Trophoblast cell (in vitro differentiated cells and primary cell): ENCODE data around the gene GRIPAP1.
A peak's percentile ranks its signal among the peaks of the same experiment; 100 is the strongest.

Source experiments
- DNase-seq, 2 donors: peaks; one replicate each; pipeline ENCODE4 v3.0.0-alpha.2; 2016
- H2AFZ ChIP-seq: 2 replicates; pipeline ENCODE4 v1.6.1; 2013; ENCODE audit warnings: low read length, moderate library complexity, mild to moderate bottlenecking; ENCODE audit not compliant: insufficient read depth, poor library complexity
- H2AK5ac ChIP-seq: 2 replicates; pipeline ENCODE4 v1.6.1; 2013; ENCODE audit warnings: mild to moderate bottlenecking, low read length
- H2BK120ac ChIP-seq: 2 replicates; pipeline ENCODE4 v1.6.1; 2013; ENCODE audit warnings: low read length, mild to moderate bottlenecking, moderate library complexity; ENCODE audit not compliant: insufficient read depth, poor library complexity
- H2BK12ac ChIP-seq: 2 replicates; pipeline ENCODE4 v1.6.1; 2013; ENCODE audit warnings: mild to moderate bottlenecking, low read length, moderate library complexity
- H2BK5ac ChIP-seq: 2 replicates; pipeline ENCODE4 v1.6.1; 2013; ENCODE audit warnings: low read length, low read depth, moderate library complexity, mild to moderate bottlenecking; ENCODE audit not compliant: poor library complexity
- H3K14ac ChIP-seq: 2 replicates; pipeline ENCODE4 v1.6.1; 2013; ENCODE audit warnings: mild to moderate bottlenecking, low read length
- H3K18ac ChIP-seq: 2 replicates; pipeline ENCODE4 v1.6.1; 2013; ENCODE audit warnings: mild to moderate bottlenecking, low read length
- H3K23ac ChIP-seq: 2 replicates; pipeline ENCODE4 v1.6.1; 2013; ENCODE audit warnings: low read length
- H3K27ac ChIP-seq: 2 replicates; pipeline ENCODE4 v1.5.1; 2013; ENCODE audit warnings: low read depth, mild to moderate bottlenecking, inconsistent platforms, low read length, moderate library complexity
- H3K27me3 ChIP-seq: 2 replicates; pipeline ENCODE4 v1.6.1; 2013; ENCODE audit warnings: inconsistent platforms, mild to moderate bottlenecking, low read length, moderate library complexity; ENCODE audit not compliant: insufficient read depth
- H3K36me3 ChIP-seq, 2 experiments: 1 replicate in 1 of 2; 2 replicates in 1 of 2; pipeline ENCODE4 v1.6.1; 2013; ENCODE audit warnings: low read length in 2 of 2, mild to moderate bottlenecking in 2 of 2, moderate library complexity in 1 of 2; ENCODE audit not compliant: insufficient read depth in 2 of 2, control insufficient read depth in 1 of 2
- H3K4ac ChIP-seq: 2 replicates; pipeline ENCODE4 v1.6.1; 2013; ENCODE audit warnings: low read depth, mild to moderate bottlenecking, low read length, moderate library complexity
- H3K4me1 ChIP-seq, 2 experiments: 1 replicate in 1 of 2; 2 replicates in 1 of 2; pipeline ENCODE4 v1.6.1; 2013; ENCODE audit warnings: low read length in 2 of 2, mild to moderate bottlenecking in 2 of 2, moderate library complexity in 1 of 2; ENCODE audit not compliant: insufficient read depth in 2 of 2, control insufficient read depth in 1 of 2
- H3K4me2 ChIP-seq: 2 replicates; pipeline ENCODE4 v1.6.1; 2013; ENCODE audit warnings: inconsistent platforms, mild to moderate bottlenecking, low read length, moderate library complexity
- H3K4me3 ChIP-seq: 2 replicates; pipeline ENCODE4 v1.5.1; 2013; ENCODE audit warnings: mild to moderate bottlenecking, low read depth, low read length, inconsistent platforms
- H3K79me1 ChIP-seq: one replicate; pipeline ENCODE4 v1.6.1; 2013; ENCODE audit warnings: low read length
- H3K79me2 ChIP-seq: 2 replicates; pipeline ENCODE4 v1.6.1; 2013; ENCODE audit warnings: low read length, mild to moderate bottlenecking; ENCODE audit not compliant: control insufficient read depth, insufficient read depth, poor library complexity
- H3K9ac ChIP-seq: 2 replicates; pipeline ENCODE4 v1.6.1; 2013; ENCODE audit warnings: mild to moderate bottlenecking, low read length
- H3K9me3 ChIP-seq: 2 replicates; pipeline ENCODE4 v1.6.1; 2013; ENCODE audit warnings: low read depth, mild to moderate bottlenecking, control low read depth, inconsistent platforms, low read length; ENCODE audit not compliant: insufficient read depth
- H4K12ac ChIP-seq: 2 replicates; pipeline ENCODE4 v1.6.1; 2013; ENCODE audit warnings: low read depth, mild to moderate bottlenecking, low read length, moderate library complexity
- H4K8ac ChIP-seq: 2 replicates; pipeline ENCODE4 v1.6.1; 2013; ENCODE audit warnings: low read depth, mild to moderate bottlenecking, low read length, moderate library complexity
- H4K91ac ChIP-seq: one replicate; pipeline ENCODE4 v1.6.1; 2013; ENCODE audit warnings: low read depth, mild to moderate bottlenecking, low read length, moderate library complexity
- WGBS: extraction: QIAGEN DNeasy Blood & Tissue Kit; methylation state at CpG from one replicate; pipeline ENCODE4 v1.1.7; 2013; ENCODE audit warnings: missing lambda C conversion rate; ENCODE audit not compliant: insufficient read length, insufficient coverage; ENCODE audit errors: extremely low coverage; 5-methylcytosine and 5-hydroxymethylcytosine counted together

GRIPAP1 gene

DNA sequence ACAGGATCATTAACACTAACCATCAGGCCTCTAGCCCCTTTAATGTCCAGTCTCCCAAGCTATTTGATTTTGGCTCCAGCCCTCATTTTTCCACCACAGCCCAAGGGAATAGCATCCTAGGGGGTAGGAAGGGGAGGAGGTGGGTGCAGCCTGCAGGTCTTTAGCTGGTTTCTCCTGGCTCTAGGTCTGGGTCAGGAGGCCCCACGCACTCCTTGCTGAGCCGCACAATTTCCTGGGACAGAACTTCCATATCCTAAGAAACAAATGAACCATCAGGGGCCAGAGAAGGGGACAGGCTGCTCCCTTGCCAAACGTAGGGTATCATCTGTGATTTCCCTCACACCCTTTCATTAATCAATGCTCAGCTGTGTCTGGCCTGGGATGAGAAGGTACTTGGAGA is 28.0 kb downstream of the GRIPAP1 start:
- H3K9ac ChIP-seq = no peak overlapping the region
- no peaks in the 10 kb centered on the region for H3K79me1 ChIP-seq
- H4K12ac ChIP-seq = no peak overlapping the region

DNA sequence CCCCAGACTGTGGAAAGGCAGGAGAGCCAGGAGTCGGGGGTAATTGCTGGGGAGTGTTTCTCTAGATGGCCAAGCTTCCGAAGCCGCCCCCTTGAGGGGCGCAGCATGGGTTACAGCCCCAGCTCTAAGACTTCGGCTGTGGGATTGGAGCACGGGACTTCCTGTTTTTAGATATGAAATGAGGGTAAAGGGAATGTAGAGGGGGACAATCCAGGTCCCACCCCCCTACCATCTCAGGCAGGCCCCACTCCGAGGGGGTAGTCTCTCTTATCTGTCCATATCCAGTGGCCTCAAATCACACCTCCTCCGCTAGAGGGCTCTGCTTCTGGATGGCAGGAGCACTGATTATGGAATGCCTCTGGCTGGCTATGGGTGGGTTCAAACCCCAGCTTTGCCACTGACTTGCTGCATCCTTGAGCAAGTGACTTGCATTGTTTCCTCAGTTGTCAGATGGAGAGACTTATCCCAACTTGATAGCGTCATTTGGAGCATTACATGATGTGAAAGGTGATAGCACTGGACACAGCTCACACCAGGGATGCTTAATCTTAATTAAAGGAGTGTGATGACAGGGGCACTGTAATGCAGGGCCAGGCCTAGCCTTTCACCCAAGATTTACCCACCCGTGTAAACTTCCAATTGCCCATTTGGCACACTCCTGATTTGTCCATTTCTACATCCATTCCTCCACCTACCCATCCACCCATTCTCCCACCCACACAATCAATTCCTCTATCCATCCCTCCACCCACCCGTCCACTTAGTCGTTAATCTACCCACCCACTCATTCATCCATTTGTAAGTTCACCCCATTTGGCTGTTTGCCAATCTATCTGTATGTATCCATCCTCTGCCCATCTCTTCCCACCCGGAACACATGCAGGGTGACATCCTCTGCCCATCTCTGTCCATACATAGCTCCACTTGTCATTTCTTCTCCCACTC is 29.6 kb downstream of the GRIPAP1 start:
- Histone ChIP-seq H3K14ac (no peak overlapping the region), H2BK12ac (no peak overlapping the region), H3K79me2 (no peaks in the 10 kb centered on the region), H3K36me3 (peaks cover 14 to 23% of the 10 kb centered on the region in 2 experiments), H4K12ac (no peak overlapping the region), H3K9me3 (no peaks in the 10 kb centered on the region), H2AK5ac (no peak overlapping the region), H2BK120ac (no peak overlapping the region), H3K9ac (no peak overlapping the region), H3K27me3 (no peaks in the 10 kb centered on the region), H3K4me2 (peak overlapping the region; percentile 83), H3K18ac (no peak overlapping the region), H3K4ac (no peak overlapping the region), H3K23ac (no peak overlapping the region), H2BK5ac (no peak overlapping the region), H3K4me1 (peaks cover 6 to 13% of the 10 kb centered on the region in 2 experiments), H3K79me1 (no peaks in the 10 kb centered on the region), H4K91ac (peak overlapping the region; percentile 75), H2AFZ (peak overlapping the region; percentile 30), H3K27ac (no peak overlapping the region), H4K8ac (peak overlapping the region; percentile 62), H3K4me3 (peak overlapping the region; percentile 56)
- WGBS = 100% methylated on average over 2 of the region's 13 CpGs
- peak; percentile 12 to 44 for DNase-seq

More for the DNA sequence above, 28.0 kb downstream of the GRIPAP1 start:
- no peak overlapping the region for H4K91ac ChIP-seq
- H3K23ac ChIP-seq = no peak overlapping the region
- peaks cover 4 to 11% of the 10 kb centered on the region in 2 experiments for H3K4me1 ChIP-seq
- H3K18ac ChIP-seq = no peak overlapping the region
- no peak overlapping the region for H2AK5ac ChIP-seq
- H3K27ac ChIP-seq = no peak overlapping the region
- no peak overlapping the region for H2BK5ac ChIP-seq
- no peak overlapping the region for H3K4ac ChIP-seq
- no CpG with 5 or more reads among the region's 3 CpGs for WGBS
- no peak overlapping the region for H2BK120ac ChIP-seq
- no peak overlapping the region for H2AFZ ChIP-seq
- H2BK12ac ChIP-seq = no peak overlapping the region
- no peaks in the 10 kb centered on the region for H3K27me3 ChIP-seq
- H3K14ac ChIP-seq = no peak overlapping the region
- H3K4me2 ChIP-seq = no peak overlapping the region
- no peak overlapping the region for H4K8ac ChIP-seq
- H3K79me2 ChIP-seq = no peaks in the 10 kb centered on the region
- H3K9me3 ChIP-seq = no peaks in the 10 kb centered on the region
- peaks cover 18 to 29% of the 10 kb centered on the region in 2 experiments for H3K36me3 ChIP-seq
- no peak overlapping the region for H3K4me3 ChIP-seq
- no peak for DNase-seq

DNA sequence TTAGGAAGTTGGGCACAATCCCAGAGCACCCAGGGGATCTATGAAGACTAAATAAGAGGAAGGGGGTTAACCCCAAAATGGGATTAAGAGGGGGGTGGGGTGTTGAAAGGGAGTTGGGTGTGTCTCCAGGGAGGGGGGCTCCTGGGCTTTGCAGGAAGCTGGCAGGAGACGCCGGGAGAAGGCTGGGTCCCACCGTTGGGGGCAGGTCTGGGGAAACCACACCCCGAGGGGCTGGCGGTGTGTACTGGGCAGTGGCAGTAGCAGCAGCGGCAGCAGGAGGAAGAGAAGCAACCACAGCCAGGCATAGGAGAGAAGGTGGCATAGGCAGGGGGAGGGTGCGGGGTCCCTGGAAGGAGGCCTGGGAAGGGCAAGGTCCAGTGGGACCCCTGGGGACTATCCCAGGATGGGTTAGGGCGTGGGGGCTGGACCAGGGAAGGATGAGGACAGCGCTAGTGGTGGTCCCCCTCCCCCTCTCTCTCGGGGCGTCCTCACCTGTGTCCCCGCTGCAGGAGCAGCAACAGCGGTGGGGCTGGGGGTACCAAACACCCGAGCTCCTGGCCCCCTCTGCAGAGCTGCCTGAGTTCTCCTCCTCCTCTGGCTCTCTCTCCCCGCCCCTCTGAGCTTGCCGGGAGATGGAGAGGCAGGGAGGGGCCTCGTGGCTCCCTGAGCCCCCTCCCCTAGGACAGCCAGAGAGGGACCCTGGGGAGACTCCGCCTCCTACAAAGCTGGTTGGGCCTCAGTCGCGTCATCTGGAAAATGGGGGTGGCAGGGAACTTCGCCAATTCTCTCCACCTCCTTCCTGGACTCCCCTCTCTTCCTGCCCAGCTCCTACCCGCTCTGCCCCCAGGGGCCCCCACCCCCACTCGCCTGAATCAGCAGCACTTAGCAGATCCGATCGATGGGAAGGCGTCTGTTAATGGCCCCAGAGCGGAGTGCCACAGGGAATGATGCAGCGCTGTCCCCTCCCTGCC is 30.5 kb downstream of the GRIPAP1 start, which contains the start of gene KCND1:
TSS of gene KCND1 (minus strand) at position 596 of the 971 bp plus-strand sequence. CDS start 1,573 bp downstream, outside the sequence.
- Histone ChIP-seq H2AK5ac (no peak within 1 kb of the TSS), H4K12ac (peak within 1 kb of the TSS; percentile 77), H3K4me1 (peaks cover 9 to 13% of the 10 kb centered on the region in 2 experiments), H2BK120ac (peak within 1 kb of the TSS; percentile 6), H4K91ac (peak within 1 kb of the TSS; percentile 75), H3K79me1 (no peaks in the 10 kb centered on the region), H3K18ac (no peak within 1 kb of the TSS), H3K4me2 (peak within 1 kb of the TSS; percentile 83), H3K9me3 (no peaks in the 10 kb centered on the region), H3K79me2 (no peaks in the 10 kb centered on the region), H3K36me3 (peaks cover 15 to 23% of the 10 kb centered on the region in 2 experiments), H3K27ac (no peak within 1 kb of the TSS), H3K9ac (no peak within 1 kb of the TSS), H3K14ac (no peak within 1 kb of the TSS), H2BK5ac (no peak within 1 kb of the TSS), H3K4ac (no peak within 1 kb of the TSS), H3K27me3 (no peaks in the 10 kb centered on the region), H2AFZ (peak within 1 kb of the TSS; percentile 45), H2BK12ac (no peak within 1 kb of the TSS), H4K8ac (peak within 1 kb of the TSS; percentile 62), H3K23ac (no peak within 1 kb of the TSS), H3K4me3 (peak within 1 kb of the TSS; percentile 56)
- DNase-seq = no peak
- WGBS = no CpG with 5 or more reads among the region's 28 CpGs

DNA sequence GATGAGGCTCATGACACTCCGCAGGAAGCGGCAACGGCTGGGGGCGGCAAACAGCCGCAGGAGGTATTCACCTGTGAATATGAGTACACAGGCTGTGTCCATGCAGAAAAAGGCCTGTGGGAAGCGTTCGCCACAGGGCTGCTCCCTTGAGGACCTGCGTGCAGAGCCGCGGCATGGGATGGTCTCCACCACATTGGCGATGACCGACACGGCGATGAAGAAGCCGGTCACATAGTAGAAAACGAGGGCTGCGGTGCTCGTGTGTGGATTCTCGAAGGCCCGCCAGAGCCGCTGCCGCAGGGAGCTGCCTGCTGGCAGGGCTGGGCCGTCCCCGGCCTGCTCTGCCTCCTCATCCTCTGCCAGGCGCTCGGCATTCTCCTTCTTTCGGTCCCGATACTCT is 32.6 kb downstream of the GRIPAP1 start:
- Histone ChIP-seq H3K18ac (no peak overlapping the region), H3K27me3 (no peaks in the 10 kb centered on the region), H2BK12ac (no peak overlapping the region), H3K14ac (no peak overlapping the region), H3K36me3 (peaks cover 8 to 9% of the 10 kb centered on the region in 2 experiments), H3K4me3 (no peak overlapping the region), H3K79me2 (no peaks in the 10 kb centered on the region), H3K9ac (no peak overlapping the region), H4K91ac (no peak overlapping the region), H2BK5ac (no peak overlapping the region), H2BK120ac (no peak overlapping the region), H3K79me1 (no peaks in the 10 kb centered on the region), H3K4me2 (no peak overlapping the region), H4K12ac (no peak overlapping the region), H3K9me3 (no peaks in the 10 kb centered on the region), H3K4ac (no peak overlapping the region), H3K27ac (no peak overlapping the region), H3K23ac (no peak overlapping the region), H4K8ac (no peak overlapping the region), H2AK5ac (no peak overlapping the region), H3K4me1 (peaks cover 9 to 13% of the 10 kb centered on the region in 2 experiments), H2AFZ (no peak overlapping the region)
- no CpG with 5 or more reads among the region's 28 CpGs for WGBS
- no peak for DNase-seq
